H4 (cell line): ENCODE results near the gene STK33. TPM values are rescaled to one million over a fixed set of nuclear protein-coding genes. Genes with fewer than 3 reads are reported as not detected.

Source experiments
- DNase-seq: peaks from one replicate; pipeline ENCODE4 v3.0.0-alpha.2; 2015; ENCODE audit warnings: low spot score
- total RNA-seq: library from RNA; depleted of rRNA; stranded (reverse); fragments of >200 nt; shearing (Covaris generic); gene quantifications from 2 replicates; pipeline ENCODE4 v1.2.3, GENCODE V29; 2014

The STK33 gene
- total RNA-seq, 1 experiment from 2014 or later, result 8.1 TPM

DNA sequence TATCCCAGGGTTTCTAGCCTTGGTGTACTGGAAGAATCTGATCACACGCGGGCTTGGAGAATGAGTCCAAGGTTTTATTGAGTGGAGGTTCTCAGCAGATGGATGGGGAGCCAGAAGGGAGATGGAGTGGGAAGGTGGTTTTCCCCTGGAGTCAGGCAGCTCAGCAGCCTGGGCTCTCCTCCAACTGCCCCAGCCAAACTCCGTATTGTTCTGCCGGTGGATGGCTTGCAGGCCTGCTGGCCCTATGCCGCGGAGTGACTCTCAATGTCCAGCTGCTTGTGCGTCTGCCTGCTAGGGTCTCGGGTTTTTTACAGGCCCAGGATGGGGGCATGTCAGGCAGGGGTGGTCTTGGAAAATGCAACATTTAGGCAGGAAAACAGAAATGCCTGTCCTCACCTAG lies 168.0 kb downstream of the STK33 start:
- no peak for DNase-seq

DNA sequence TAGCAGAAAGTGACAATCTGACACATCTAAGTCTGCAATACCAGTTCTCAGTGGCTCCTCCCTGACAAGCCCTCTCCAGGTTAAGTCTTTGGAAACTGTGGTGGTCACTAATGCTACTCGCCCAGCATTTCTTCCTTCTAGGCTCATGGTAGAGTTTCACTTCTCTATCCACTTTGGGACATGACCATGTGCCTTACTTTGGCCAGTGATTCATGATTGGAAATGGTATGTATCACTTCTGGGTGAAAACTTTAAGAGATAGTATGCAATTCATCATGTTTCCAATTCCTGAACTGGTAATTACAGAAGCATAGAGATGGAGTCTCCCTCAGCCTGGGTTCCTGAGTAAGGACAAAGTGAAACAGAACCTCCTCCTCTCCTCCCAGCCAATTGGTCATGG lies 178.8 kb downstream of the STK33 start:
- DNase-seq, result no peak

DNA sequence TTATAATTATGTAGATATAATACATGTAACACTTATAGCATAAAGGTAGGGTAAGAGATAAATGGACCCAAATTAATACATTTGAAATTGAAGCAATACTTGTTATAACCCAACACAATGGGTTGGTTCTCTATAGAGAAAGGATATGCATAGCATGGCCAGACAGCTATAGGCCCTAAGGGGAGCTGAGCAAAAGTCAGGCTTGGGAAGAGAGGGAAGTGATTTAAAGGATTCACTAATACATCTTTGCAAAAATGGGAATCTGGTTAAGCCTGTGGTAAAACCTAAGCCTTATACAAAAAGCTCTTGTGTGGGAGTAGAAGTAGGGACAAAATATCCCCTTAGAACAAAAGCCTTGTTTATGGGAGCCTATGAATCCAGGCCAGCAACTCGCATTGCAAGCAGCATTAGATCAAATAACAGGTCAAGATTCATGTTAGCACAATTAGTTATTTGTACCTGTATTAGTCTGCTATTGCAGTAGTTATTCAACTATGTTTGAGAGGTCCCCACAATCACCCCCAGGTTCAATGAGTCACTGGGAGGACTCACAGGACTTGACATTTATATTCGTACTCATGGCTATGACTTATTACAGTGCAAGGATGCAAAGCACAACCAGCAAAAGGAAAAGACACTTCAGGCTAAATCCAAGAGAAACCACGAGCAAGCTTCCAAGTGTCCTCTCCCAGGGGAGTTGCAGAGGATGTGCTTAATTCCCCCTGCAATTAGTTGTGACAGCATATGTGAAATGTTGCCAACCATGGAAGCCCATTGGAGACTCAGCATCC lies 185.7 kb downstream of the STK33 start:
- no peak for DNase-seq

DNA sequence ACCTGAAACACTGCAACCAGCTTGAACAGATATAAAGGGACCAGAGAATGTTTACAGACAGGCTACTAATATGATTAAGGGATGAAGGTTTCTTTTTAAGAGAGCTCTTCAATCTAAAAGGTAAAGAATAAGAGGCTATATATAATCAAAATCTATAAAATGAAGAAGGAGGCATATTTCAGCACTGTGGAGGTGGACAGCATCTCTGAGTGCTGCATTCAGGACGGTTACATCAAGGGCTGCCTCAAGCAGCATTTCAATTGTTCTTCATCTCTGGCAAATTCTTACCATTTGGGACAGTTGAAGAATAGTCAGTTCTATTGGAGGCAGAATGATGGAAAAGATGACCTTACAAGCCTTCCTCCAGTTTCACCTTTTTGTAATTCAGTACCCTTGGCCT lies 190.7 kb downstream of the STK33 start:
- DNase-seq, result no peak

DNA sequence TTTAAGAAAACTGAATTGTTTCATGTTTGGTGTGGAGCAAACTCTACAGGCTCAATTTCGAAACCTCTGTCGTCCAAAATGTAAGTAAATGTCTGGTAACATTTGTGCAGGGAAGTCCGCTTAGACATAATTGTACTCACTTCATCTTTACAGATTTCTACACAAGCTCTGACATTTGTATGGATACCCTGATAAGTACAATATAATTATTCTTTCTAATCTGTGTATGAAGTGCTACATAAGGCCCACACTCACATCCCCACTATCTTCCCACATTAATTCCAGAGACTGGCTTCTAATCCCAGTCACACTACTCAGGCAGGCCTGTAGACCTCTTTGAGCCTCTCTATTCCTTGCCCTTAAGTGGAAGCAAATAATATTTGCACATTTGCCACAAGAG lies 201.1 kb downstream of the STK33 start:
- no peak for DNase-seq

DNA sequence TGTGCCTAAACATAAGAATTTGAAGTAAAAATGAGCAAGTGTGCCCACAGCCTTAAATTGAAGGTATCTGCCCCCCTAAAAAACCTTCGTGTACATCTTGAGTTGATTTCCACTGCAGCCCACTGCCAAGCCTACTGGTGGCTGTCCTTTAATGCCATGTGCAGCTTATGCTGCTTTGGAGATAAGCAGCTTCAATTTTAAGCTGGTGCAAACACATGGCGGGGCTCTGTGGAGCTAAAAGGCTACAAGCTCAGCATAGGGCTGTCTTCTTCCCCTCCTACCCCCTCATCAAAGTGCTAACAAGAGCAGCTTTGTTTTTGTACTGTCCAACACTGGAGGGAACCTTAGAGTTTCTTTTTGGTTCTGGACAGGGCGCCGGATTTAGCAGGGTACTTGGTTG lies 201.9 kb downstream of the STK33 start:
- DNase-seq, result no peak

DNA sequence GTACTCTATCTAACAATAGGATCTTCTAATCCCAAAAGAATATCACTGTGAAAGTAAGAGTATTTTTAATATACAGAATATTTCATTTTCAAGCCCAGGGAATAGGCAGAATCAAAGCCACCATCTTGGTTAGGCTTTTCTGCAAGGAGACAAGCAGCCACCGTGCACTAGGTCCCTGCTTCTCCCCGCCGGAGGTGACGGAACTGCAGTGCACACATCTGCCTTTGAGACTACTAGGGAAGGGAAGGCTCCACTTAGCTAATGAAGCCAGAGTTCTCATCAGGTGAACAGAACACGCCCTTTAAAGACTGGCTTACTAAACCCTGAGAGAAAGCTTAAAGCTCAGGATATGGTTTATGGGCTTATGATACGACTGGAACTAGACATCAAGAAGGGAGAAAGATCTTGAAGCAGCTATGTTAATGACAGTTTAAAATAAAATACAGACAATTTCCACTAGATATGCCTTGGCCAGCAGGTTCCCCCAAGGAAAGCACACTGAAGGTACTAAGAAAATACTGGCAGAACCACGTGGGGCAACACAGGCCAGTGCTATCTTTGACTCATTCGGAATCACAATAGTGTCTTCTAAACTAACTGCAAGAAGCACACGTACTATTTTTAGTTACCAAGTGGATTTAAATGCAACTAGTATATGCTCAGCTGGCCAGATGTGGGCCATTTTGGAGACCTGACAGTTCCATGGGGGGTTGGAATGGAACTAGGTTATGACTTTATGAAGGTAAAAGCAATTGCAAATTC lies 203.0 kb downstream of the STK33 start:
- no peak for DNase-seq

DNA sequence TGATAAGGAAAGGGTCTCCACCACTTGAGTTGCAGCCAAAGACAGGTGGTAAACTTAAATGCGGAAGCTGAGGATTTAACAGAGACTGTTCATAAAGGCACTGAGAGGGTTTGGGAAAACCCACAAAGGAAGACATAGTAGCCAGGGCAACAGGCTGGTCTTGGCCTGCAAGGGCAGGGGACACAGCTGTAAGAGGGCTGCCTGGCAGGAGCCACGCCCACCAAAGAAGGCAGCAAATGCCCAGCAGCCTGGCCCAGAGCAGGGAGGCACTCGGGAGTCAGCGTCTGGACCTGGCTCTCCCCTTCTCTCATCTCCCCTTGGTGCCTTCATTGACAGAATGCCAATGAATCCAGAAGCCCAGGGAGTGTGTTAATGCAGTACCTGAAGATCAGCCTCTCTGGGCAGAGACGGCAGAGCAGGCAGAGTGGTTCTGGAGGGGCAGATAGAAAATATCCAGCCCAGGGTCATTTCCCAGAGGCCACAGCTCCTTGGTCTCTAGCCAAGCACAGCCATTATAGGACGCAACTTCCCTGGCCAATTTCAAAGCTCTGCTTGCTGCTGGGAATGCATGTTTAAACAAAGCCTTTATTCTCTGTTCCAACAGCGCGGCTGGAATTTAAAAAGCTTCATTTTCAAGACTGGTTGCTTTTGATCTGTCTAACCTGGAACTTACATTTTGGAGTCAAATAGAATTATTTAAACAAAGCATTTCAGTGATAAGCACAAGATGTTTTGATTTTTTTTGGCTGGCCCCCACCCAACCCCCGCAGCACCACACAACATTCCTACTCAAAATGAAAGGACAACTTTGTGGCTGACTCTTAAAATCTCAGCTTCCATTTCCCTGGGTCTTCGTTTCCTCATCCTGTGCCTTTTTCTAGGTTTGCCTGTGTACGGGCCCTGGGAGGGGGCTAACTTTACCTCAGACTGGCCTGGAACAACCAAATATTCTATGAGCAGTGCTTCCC lies 204.7 kb downstream of the STK33 start:
- DNase-seq, result no peak

DNA sequence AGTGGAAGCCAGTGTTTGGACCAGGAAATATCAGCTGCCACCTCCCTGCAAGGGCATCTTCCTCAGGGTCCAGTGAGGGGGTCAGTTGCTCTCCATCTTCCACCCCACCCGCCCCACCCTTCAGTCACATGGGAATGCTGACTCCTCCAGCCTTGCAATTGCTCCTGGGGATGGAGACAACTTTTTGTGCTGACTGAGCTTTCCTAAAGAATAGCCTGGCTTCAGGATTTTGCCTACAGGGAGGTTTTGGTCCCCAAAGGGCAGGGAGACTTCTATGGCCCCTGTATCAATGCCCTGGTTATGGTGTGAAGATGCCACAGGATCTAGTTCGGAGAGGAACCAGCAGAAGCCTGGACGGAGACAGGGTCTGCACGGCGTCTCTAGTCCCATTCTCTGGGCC lies 206.3 kb downstream of the STK33 start:
- DNase-seq, result no peak

DNA sequence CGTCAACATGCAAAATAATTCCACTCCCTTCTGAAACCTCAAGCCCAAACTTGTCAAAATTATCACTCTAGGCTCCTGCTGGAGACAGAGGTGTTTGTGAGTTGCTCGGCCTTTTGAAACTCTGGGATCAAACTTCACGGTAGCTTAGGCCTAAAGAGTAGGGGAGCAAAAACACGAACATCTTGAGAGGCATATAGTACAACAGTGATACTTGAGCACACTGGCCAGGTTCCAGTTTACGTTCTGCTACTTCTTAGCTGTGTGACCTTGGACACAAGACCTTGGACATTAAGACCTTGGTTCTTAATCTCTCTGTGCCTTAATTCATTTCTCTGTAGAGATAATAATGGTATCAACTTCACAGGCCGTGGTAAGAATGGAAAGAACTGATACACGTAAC lies 206.9 kb downstream of the STK33 start:
- no peak for DNase-seq

DNA sequence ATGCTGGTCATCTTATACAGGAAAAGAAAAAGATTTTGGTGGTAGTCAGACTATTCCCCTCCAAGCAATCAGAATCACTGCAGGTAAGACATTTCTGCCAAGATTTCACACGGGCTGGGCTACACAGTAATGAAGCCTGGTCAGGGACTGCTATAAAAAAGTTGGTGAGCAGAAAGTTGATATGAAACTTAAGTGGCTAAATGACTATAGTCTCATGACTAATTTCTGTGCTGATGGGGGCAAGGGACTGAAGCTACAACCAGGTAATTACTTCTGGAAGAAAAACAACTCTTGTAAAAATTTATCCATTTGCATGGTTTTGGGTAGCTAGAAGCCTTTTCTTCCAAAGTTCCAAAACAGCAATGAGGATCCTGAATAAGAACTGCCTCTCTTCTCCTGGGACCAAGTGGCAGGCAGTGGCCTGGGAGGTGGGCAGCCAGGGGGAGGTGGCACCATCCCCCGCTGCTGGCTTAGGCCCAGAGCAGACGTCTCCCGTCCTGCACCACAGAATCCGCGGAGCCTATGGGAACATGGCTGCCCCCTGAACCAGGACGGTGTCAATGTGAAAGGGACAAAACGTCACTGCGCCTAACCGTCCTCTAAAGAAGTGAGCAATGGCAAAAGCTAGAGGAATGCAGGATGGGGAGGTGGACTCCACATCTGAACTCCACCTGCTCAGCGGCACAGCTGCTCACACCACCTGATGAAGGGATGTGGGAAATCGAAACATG lies 207.7 kb downstream of the STK33 start:
- no peak for DNase-seq

DNA sequence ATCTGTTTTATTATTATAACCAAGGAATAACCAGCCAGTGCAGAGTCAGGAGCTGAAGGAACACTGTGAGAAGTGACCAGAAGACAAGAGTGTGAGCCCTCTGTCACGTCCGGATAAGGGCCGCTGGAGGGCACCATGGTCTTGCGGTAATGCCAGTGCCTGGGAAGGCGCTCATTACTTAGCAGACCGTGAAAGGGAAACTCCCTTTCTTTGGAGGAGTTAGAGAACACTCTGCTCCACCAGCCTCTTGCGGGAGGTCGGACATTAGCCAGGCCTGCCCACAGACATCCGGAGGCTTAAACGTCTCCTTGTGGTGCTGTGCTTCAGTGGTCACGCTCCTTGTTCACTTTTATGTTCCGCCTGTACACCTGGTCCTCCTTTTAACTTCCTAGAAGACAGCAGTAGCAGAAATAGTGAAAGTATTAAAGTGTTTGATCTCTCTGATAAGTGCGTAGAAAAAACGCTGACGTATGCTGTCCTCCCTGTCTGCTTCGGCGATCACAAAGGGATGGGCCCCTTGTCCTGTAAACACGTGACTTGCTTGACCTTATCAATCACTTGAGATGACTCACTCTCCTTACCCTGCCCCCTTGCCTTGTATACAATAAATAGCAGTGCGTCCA lies 209.7 kb downstream of the STK33 start:
- peak; percentile 91 for DNase-seq

DNA sequence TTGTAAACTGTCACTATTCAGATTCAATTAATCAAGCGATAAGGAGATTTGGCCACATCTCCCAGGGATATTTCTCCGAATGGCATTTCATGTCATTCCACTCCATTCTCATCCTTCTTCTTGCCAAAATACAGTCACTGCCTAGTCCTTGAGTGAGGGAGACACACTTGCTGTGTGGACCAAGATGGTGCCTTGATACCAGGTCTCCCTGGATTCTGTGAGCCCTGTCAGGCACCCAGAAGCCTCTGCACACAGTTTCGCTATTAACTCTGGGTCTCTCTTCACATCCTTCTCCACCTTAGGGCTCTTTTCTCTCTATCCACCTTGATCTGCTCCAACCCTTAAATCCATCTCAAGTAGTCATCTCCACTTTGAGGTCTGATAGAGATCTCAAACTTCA lies 210.4 kb downstream of the STK33 start:
- DNase-seq, result no peak

DNA sequence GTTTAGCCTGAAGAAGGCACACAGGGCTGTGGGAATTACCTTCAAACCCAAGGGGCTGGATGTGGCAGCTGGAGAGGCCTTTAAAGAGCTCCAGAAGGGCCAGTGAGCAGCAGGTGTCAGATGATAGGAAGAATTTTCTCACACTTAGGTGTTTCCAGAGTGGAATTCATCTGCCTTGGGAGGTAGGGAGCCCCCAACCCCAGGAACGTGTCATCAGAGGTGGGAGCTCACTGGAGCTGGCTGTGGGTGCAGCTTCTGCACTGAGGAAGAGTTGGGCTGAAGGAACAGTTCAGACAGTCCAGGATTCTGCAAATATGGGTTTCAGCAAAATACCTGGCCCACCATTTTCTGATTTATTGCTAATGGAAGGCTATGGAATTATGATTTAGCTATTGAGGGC lies 210.8 kb downstream of the STK33 start:
- no peak for DNase-seq

DNA sequence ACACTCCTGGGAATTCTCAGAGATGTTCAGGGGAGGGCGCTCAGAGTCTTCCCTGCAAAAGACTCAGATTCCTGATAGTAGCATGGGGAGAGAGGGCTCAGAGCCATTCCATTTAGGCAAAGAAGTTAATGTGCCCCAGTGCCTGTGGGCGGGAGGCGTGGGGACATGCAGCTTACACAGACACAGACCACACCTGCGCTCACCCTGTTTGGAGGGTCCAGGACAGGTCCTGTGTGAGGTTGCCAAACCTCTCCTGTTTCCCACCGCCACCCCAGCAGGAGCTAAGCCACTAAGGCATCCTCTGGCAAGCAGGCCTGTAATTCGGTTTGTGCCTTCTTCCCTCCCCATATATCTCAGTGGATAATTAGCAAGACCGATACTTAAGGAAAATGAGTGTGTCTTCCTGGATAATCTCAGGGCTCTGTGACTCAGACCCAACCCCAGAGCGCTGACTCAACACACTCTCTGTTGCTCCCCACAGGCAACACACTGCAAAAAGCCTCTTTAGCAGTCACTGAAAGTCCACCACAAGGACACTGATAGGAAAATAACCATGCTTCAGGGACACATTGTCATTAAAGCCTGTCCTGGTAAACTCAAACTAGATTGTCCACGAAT lies 211.5 kb downstream of the STK33 start:
- peak; percentile 41 for DNase-seq

DNA sequence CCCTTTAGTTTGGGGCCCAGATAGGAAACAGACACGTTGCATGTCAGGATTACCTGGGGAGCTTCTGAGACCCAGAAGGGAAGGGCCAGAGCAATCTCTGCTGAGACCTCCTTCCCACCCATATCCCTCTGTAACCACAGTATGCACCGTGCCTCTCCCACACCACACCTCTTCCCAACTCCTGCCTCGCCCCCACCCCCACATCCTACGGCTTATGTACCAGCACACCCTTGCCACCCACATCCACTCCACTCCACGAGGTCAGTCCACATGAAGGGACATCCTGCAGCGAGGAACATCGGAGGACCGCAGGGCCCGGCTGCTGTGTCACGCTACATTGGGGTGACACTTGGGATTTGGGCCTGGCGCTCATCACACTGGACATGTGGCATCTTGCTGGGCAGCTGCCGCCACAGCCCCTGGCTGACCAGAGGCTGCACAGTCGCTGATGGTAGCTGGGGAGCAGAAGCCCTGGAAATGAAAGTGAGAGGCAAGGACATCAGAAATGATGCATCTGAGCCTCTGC lies 212.1 kb downstream of the STK33 start:
- no peak for DNase-seq

DNA sequence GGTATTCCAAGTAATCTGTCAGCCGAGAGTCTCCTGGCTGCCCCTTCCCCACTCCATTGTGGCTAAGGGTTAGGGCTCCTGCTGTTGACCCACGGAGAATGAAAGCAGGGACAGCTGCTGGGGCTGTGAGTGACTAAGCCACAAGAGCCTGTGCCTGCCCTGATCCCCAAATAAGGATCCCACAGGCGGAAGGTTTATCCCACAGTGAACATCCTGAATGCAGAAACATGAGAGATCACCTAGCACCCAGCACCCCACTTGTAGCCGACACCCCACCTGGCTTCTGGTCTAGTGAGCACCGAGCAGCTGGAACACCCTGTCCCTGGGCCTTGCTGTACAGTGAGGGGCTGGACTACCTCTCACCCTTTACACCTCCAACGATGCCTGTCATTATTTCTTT lies 212.7 kb downstream of the STK33 start:
- DNase-seq, result no peak

DNA sequence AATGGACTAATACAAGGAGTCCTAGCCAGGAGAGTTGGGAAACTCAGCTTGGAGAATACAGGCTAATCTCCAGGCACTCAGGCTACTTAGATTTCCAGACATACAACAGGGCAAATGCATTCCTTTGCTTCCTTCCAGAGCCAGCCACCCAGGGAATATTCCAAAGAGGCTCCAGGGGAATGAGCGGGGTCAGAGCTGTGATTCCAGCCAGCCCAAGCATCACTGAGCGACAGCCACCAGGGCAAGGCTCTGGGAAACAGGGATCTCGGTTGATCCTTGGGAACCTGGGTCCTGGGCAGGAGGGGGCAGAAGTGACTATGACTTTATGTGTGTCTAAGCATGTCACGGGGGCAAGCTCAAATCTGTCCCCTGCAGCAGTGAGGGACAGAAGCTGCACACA lies 218.1 kb downstream of the STK33 start:
- DNase-seq, result no peak

DNA sequence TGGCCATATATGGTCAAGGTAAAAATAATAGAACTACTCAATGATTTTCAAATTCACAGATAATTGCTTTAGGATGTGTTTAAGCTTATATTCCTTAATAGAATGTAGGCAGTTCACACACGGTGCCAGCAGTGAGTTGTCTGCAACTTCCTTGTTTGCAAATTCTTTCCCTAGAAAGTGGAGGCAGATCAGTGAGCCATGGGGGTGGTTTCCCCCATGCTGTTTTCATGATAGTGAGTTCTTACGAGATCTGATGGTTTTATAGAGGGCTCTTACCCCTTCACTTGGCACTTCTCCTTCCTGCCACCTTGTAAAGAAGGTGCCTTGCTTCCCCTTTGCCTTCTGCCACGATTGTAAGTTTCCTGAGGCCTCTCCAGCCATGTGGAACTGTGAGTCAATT lies 218.6 kb downstream of the STK33 start:
- no peak for DNase-seq

DNA sequence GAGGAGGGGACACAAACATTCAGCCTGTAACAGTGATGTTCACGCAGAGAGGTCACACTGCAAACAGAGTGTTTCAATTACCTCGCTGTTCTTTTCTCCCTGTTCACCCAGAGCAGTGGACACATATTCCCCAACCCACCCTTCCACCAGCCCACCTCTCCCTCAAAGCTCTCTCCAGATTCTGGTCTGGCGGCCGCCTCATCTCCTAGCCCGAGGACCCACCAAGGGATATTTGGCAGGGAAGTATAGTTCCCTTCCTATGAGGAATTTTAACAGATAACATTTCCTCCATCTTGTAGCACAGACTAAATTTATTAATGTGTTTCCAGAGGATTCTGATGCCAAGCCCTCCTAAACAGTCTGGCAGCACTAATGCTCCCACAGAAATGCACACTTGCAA lies 219.3 kb downstream of the STK33 start:
- no peak for DNase-seq
